Measurements from ENCODE around the gene BMPER. TPM values are rescaled to one million over a fixed set of nuclear protein-coding genes. Genes with fewer than 3 reads are reported as not detected.

BMPER gene
- total and polyA plus RNA-seq, 2 experiments from 2014 or later = 4.5 to 6.3 TPM

DNA sequence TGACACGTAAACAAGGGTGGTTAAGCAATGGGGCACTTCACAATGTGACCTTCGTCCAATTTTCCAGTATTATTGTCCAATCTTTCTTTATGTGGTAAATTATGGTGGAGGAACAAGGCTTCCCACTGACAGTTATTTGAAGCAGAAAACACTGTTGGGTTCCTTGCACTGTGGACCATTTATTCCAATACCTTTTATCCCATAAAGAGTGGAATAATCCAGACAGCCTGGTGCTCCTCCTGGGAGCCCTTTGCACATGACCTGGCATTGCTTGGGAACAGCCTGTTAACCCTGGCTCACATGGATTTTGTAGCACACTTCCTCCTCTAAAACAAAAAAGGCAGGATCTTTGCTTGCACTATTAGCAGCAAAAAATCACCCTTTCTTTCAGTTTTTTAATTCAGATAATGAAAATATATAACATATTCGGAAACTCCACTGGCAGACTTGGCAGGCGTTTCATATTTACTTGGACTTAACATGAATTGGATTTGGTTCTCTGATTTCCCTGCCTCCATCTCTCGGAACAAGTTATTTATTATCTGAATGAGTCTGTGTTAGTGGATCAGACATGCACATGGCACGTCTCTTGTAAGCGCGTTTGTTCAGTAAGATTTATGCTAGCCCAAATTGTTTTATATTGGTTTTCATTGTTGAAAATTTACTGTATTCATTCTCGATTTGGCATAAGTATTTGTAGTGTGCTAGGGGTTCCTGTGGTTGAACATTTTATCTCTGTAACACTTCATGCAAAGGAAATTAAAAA, 59.3 kb downstream of the BMPER start:
- no peaks in the 10 kb centered on the region for H3K79me2 ChIP-seq
- H3K4me1 ChIP-seq (ENCODE audit: insufficient read depth) = no peaks in the 10 kb centered on the region
- no peak overlapping the region for H3K4me3 ChIP-seq
- no peaks in the 10 kb centered on the region for H3K9me3 ChIP-seq (ENCODE audit: low read depth)
- no peak overlapping the region for H3K4me2 ChIP-seq
- WGBS (ENCODE audit: low lambda C conversion rate, missing lambda C conversion rate) = 70% methylated on average over 9 of the region's 9 CpGs
- no peak overlapping the region for H3K27ac ChIP-seq
- no peaks in the 10 kb centered on the region for H4K20me1 ChIP-seq (ENCODE audit: insufficient read depth, poor library complexity, severe bottlenecking)
- H3K9me2 ChIP-seq (replicated peaks; ENCODE audit: insufficient read depth) = no peaks in the 10 kb centered on the region
- H3K36me3 ChIP-seq (replicated peaks; ENCODE audit: insufficient read depth, low read depth) = no peaks in the 10 kb centered on the region
- no peak for DNase-seq (ENCODE audit: low spot score)
- no peak overlapping the region for H2AFZ ChIP-seq
- H3K27me3 ChIP-seq = no peaks in the 10 kb centered on the region
- TF ChIP-seq, protein P1, sequence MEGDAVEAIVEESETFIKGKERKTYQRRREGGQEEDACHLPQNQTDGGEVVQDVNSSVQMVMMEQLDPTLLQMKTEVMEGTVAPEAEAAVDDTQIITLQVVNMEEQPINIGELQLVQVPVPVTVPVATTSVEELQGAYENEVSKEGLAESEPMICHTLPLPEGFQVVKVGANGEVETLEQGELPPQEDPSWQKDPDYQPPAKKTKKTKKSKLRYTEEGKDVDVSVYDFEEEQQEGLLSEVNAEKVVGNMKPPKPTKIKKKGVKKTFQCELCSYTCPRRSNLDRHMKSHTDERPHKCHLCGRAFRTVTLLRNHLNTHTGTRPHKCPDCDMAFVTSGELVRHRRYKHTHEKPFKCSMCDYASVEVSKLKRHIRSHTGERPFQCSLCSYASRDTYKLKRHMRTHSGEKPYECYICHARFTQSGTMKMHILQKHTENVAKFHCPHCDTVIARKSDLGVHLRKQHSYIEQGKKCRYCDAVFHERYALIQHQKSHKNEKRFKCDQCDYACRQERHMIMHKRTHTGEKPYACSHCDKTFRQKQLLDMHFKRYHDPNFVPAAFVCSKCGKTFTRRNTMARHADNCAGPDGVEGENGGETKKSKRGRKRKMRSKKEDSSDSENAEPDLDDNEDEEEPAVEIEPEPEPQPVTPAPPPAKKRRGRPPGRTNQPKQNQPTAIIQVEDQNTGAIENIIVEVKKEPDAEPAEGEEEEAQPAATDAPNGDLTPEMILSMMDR (IDR thresholded peaks at IDR 0.05; ENCODE audit: poor library complexity) = no peak
- TF ChIP-seq EZH2 (IDR thresholded peaks at IDR 0.05; ENCODE audit: borderline replicate concordance) (no peak), EZH2phosphoT487 (IDR thresholded peaks at IDR 0.05; ENCODE audit: low read depth, severe bottlenecking, unreplicated experiment) (no peak)

DNA sequence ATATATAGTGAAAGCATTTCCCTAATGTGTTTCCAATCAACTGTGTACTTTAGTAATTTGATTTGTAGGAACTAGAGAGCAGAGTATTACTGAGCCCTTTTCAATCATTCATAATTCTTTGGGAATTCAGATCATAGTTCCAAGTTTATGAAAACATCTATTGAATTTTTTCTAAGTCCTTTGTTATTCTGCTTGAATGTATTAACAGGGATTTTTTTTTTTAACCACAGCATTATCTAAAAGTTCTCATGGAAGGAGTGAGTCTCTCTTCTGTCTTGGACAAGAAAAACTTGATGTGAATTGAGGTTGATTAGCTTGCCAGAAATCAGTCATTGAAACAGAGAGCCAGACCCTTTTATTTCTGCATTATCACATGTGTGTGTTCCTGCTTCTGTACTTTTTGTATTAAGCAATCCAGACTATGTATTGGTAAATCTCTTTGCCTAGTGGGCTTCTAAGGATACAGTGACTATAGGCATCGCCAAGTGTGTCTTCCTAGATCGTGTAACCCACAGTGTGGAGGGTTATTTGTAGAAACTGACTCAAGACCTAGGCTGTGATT, 59.9 kb downstream of the BMPER start:
- Histone ChIP-seq H3K36me3 (replicated peaks; ENCODE audit: insufficient read depth, low read depth) (no peaks in the 10 kb centered on the region), H4K20me1 (ENCODE audit: insufficient read depth, poor library complexity, severe bottlenecking) (no peaks in the 10 kb centered on the region), H2AFZ (no peak overlapping the region), H3K4me1 (ENCODE audit: insufficient read depth) (no peaks in the 10 kb centered on the region), H3K79me2 (no peaks in the 10 kb centered on the region), H3K4me2 (no peak overlapping the region), H3K9me2 (replicated peaks; ENCODE audit: insufficient read depth) (no peaks in the 10 kb centered on the region), H3K4me3 (no peak overlapping the region), H3K9me3 (ENCODE audit: low read depth) (no peaks in the 10 kb centered on the region), H3K27ac (no peak overlapping the region), H3K27me3 (no peaks in the 10 kb centered on the region)
- no peak for DNase-seq (ENCODE audit: low spot score)
- WGBS (ENCODE audit: low lambda C conversion rate, missing lambda C conversion rate) = 85% methylated on average over 2 of the region's 2 CpGs
- TF ChIP-seq, protein P1 (IDR thresholded peaks at IDR 0.05; ENCODE audit: poor library complexity) = no peak
- no peak for TF ChIP-seq EZH2phosphoT487 (IDR thresholded peaks at IDR 0.05; ENCODE audit: low read depth, severe bottlenecking, unreplicated experiment)
- TF ChIP-seq EZH2 (IDR thresholded peaks at IDR 0.05; ENCODE audit: borderline replicate concordance) = no peak

DNA sequence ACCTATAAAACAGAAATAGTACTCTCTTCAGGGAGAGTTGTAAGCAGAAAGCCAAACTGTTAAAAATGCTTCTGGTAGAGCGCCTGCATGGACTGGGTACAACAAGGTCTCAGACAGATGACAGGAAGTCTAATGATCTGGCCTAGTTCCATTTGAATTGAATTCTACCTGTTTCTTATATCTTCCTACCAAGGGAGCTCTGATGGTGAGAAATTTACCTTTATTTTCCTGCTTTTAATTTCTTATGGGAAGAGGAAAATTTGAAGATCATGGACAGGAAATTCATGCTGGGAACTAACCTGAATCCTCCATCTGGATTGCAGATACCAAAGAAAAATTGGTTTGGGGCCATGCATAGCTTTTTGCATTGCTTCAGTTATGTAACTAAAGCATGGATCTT, 63.3 kb downstream of the BMPER start:
- H3K9me2 ChIP-seq (replicated peaks; ENCODE audit: insufficient read depth) = no peaks in the 10 kb centered on the region

More for the DNA sequence above, 63.3 kb downstream of the BMPER start:
- Histone ChIP-seq H4K20me1 (ENCODE audit: insufficient read depth, poor library complexity, severe bottlenecking) (no peaks in the 10 kb centered on the region), H3K79me2 (no peaks in the 10 kb centered on the region), H3K4me3 (no peak overlapping the region), H3K27ac (no peak overlapping the region), H3K36me3 (replicated peaks; ENCODE audit: insufficient read depth, low read depth) (no peaks in the 10 kb centered on the region), H3K27me3 (no peaks in the 10 kb centered on the region), H3K4me1 (ENCODE audit: insufficient read depth) (no peaks in the 10 kb centered on the region), H3K4me2 (no peak overlapping the region), H3K9me3 (ENCODE audit: low read depth) (no peaks in the 10 kb centered on the region), H2AFZ (no peak overlapping the region)
- DNase-seq (ENCODE audit: low spot score) = no peak
- 93% methylated on average over 1 of the region's 1 CpG for WGBS (ENCODE audit: low lambda C conversion rate, missing lambda C conversion rate)
- TF ChIP-seq, protein P1 (IDR thresholded peaks at IDR 0.05; ENCODE audit: poor library complexity) = no peak
- no peak for TF ChIP-seq EZH2phosphoT487 (IDR thresholded peaks at IDR 0.05; ENCODE audit: low read depth, severe bottlenecking, unreplicated experiment)
- TF ChIP-seq EZH2 (IDR thresholded peaks at IDR 0.05; ENCODE audit: borderline replicate concordance) = no peak
